ENCODE results near the gene NDUFB2.

- TF ChIP-seq CTCF (IDR thresholded peaks at IDR 0.05; ENCODE audit: extremely low read depth in 1 of 2, insufficient read depth in 1 of 2, low read depth in 1 of 2, low read length in 2 of 2) (no peak), POLR2AphosphoS5 (IDR thresholded peaks at IDR 0.05; ENCODE audit: insufficient read depth, low read depth, low read length) (no peak), POLR2A (IDR thresholded peaks at IDR 0.05; ENCODE audit: low read depth, low read length) (no peak), JUN (IDR thresholded peaks at IDR 0.05; ENCODE audit: borderline replicate concordance, insufficient read depth, insufficient read length, low read depth) (no peak), FOS (IDR thresholded peaks at IDR 0.05; ENCODE audit: borderline replicate concordance, insufficient read depth, low read length) (no peak)
Measured at GRCh38 chr7:140680886-140681285, 15.6 kb upstream of the NDUFB2 start.
